Glomerular endothelial cell (primary cell): ENCODE measurements around the gene TRIP10. TPM values are rescaled to one million over a fixed set of nuclear protein-coding genes. Genes with fewer than 3 reads are reported as not detected.
"Not testable (repeated sequence)": the region's sequence is repeated elsewhere in the genome, so short reads cannot be mapped to it uniquely, and the experiment has no call there.

ENCODE experiments used
- DNase-seq: peaks from one replicate; pipeline ENCODE4 v3.0.0-alpha.2; 2011; ENCODE audit warnings: low read depth, low spot score; ENCODE audit errors: extremely low read depth
- total RNA-seq: library from RNA; depleted of rRNA; stranded (reverse); fragments of >200 nt; gene quantifications from 2 replicates; pipeline ENCODE4 v1.2.3, GENCODE V29; 2015

TRIP10 gene
- total RNA-seq, 1 donor from 2014 or later = 83.8 TPM

DNA sequence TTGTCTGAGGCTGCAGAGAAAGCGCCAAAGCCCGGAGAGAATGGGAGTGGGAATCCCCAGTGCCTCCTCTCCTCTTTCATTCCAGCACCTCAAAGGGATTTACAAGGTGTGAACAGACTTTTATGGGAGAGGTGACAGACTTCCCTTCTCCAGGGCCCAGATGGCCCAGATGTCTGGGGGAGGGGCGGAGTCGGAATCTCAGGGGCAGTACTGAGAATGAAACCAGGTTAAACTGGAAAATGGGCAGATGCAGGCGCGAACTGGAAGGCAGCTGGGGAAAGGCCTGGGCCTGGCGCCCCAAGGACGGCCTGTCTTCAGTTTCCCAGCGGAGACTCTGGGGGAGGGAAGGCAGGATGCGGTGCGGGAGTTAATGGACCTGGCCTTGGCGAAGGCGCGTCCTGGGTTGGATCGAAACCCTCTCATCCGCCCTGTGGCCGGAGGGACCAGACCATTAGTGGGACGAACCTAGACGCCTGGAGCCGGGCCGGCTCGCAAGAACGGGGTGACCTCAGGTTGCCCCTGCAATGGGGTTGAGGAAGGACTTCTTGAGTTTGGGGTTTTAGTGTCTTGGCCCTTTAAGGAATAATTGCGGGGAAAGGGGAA lies 592 bp upstream of the TRIP10 start:
- no peak for DNase-seq

DNA sequence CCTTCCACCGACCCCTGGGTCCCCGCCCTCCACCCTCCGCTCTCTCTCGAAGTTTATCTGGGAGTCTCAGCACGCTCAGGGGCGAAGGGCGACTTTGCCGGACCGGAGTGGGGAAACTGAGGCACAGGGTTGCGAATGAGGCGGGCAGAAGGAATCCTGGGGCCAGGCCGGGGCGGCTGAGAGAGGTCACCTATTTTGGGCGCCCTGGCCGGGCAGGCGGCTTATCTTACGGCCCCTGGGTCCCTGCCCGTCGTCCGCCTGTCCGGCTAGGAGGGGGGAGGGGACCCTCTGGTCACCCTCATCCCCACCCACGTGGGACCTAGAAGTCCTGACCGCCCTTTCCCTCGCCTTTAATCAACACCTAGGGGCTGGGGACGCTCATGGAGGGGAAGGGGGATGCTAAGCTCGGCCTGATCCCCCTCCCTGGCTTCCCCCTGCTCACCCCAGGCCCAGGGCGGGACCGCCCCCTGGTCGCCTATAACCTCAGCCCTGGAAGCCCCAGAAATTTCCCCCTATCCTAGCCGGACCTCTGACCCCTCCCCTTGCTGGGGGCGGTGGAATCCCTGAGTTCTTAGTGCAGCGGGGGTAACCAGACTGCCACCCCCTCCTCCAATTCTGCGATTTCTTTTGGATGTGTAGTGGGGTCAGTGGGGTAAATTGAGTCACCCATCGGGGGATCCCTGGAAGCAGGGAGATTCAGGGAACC lies 556 bp downstream of the TRIP10 start:
- no peak for DNase-seq

DNA sequence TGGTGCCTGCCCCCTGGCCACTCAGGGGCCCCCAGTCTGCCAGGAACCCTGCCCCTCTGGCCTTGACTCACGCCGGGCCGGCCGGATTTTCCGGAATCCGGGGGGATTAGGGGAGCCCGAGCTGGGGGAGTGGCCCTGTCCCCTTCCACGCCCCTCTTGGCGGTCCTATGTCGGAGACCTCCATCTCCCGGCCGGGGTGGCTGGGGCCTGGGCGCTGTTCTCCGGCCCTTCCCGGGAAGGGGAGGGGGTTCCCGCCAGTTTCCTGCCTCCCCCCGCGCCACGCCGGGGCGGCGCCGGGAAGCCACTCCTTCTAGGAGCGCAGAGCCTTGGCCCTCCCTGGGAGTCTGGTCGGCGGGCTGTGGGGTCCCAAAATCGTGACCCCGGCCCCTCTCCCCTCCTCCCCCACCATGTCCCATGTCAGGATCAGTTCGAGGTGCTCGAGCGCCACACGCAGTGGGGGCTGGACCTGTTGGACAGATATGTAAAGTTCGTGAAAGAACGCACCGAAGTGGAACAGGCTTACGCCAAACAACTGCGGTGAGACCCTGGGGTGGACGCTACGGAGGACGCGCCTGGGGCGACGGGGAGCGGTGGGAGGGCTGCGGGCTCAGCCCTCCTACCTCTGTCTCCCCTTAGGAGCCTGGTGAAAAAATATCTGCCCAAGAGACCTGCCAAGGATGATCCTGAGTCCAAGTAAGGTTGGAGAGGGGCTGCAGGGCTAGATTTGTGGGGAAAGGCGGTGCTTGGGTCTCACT lies 1.3 kb downstream of the TRIP10 start:
- DNase-seq = no peak

DNA sequence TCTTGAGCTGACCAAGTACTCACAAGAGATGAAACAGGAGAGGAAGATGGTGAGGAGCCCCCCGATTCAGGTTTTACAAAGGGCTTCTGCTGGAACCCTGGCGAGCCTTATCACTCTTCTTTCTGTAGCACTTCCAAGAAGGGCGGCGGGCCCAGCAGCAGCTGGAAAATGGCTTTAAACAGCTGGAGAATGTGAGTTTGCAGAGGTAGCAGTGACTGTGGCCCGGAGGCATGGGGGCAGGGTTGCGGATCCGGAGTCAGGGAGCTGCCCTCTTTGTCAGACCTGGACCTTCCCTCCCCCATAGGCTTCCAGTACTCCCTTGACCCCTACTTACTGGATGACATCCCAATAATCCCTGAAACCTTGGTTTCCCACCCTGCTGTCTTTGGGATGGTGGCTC lies 3.6 kb downstream of the TRIP10 start:
- DNase-seq = no peak

DNA sequence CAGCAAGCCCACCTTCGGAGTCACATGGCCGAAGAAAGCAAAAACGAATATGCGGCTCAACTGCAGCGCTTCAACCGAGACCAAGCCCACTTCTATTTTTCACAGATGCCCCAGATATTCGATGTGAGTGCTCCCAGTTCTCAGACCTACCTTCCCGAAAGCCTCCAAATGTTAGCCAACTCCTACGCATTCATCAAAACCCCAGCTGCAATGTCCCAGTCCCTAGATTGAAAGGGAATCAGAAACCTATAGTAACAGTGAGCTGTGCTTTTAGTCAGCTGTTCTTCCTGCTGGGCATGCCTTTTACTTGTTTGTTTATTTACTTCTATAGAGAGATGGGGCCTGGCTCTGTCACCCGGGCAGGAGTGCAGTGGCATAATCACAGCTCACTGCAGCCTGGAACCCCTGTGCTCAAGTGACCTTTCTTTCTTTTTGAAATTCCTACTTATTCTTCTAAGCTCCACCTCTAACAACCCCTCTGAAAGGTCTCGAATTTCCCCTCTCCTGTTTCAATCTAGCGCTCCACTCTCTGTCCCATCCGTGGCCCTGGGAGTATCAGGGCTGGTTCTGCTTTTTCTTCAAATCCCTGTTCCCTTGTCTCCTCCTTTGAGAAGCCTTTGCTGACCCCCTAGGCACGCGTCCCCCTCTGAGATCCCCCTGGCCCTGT lies 4.4 kb downstream of the TRIP10 start:
- DNase-seq = no peak

DNA sequence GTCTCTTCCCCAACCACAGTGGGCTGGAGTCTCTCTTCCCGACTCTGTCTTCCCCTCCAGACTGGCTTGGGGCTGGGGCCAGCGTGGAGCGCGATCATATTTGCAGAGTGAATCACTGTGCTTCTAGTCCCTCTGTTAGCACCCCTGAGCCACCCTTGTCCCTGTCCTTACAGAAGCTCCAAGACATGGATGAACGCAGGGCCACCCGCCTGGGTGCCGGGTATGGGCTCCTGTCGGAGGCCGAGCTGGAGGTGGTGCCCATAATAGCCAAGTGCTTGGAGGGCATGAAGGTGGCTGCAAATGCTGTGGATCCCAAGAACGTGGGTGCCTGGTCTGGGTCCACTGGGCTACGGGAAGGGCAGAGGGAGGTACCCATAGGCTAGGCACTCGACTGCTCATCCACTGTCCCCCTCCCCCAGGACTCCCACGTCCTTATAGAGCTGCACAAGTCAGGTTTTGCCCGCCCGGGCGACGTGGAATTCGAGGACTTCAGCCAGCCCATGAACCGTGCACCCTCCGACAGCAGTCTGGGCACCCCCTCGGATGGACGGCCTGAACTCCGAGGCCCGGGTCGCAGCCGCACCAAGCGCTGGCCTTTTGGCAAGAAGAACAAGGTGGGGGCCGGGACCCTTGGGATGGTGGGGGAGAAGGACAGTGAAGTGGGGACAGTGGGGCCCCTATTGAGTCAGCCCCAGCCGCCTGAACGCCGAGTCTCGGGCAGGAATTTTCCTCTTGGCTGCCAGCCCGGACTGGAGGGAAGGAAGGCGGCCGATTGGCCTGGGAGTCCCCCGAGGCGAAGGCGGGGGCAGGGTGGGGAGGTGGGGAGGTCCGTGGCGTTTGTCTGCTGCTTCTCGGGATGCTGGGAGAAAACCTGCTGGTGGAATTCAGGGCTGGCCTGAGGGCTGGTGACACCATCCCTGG lies 5.2 kb downstream of the TRIP10 start:
- DNase-seq = no peak

DNA sequence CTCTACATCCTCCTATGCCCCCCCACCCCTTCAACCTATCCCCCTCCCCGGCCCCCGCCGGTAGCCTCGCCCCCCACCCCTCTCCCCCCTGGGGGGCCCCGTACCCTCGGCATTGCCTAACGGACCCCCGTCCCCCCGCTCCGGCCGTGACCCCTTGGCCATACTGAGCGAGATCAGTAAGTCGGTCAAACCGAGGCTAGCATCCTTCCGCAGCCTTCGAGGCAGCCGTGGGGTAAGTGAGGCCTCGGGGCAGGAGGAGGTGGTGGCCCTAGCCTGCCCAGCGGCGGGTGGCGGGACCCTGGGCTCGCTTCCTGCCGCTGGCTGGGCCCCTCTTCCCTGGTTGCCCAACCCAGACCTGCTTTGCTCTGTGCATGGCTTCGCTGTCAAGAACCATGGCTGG lies 6.5 kb downstream of the TRIP10 start:
- DNase-seq = no peak

DNA sequence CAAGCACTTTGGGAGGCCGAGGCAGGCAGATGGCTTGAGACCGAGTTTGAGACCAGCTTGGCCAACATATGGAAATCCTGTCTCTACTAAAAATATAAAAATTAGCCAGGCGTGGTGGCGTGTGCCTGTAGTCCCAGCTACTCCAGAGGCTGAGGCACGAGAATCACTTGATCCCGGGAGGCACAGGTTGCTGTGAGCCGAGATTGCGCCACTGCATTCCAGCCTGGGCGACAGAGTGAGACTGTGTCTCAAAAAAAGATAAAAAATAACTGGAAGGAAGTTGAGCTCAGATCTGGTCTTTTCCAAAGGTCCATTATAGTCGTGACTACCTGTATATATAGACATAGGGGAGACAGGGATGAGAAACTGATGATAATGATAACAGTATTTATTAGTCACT lies 9.1 kb downstream of the TRIP10 start:
- DNase-seq = not testable (repeated sequence)

DNA sequence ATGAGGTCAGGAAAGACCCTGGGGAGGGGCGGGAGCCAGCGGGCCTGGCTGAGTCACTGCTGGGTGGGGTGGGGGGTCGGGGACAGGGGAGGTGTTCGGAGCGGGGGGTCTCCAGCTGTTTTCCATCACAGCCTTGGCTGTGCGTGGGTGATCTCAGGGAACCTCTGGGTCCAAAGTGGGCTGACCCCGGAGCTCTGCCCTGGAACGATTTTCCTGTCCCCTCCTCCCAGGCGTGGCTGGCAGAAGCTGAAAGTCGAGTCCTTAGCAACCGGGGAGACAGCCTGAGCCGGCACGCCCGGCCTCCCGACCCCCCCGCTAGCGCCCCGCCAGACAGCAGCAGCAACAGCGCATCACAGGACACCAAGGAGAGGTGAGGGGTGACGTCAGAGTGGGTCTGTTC lies 10.6 kb downstream of the TRIP10 start:
- DNase-seq = no peak

DNA sequence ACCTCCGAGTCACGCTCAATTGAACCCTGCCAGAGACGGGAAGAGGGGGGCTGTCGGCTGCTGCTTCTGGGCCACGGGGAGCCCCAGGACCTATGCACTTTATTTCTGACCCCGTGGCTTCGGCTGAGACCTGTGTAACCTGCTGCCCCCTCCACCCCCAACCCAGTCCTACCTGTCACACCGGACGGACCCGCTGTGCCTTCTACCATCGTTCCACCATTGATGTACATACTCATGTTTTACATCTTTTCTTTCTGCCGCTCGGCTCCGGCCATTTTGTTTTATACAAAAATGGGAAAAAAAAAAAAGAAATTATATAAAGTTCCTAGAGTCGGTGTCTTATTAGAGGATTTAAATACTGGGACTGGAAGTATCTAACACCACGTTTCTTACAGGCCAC lies 11.7 kb downstream of the TRIP10 start:
- DNase-seq = no peak

DNA sequence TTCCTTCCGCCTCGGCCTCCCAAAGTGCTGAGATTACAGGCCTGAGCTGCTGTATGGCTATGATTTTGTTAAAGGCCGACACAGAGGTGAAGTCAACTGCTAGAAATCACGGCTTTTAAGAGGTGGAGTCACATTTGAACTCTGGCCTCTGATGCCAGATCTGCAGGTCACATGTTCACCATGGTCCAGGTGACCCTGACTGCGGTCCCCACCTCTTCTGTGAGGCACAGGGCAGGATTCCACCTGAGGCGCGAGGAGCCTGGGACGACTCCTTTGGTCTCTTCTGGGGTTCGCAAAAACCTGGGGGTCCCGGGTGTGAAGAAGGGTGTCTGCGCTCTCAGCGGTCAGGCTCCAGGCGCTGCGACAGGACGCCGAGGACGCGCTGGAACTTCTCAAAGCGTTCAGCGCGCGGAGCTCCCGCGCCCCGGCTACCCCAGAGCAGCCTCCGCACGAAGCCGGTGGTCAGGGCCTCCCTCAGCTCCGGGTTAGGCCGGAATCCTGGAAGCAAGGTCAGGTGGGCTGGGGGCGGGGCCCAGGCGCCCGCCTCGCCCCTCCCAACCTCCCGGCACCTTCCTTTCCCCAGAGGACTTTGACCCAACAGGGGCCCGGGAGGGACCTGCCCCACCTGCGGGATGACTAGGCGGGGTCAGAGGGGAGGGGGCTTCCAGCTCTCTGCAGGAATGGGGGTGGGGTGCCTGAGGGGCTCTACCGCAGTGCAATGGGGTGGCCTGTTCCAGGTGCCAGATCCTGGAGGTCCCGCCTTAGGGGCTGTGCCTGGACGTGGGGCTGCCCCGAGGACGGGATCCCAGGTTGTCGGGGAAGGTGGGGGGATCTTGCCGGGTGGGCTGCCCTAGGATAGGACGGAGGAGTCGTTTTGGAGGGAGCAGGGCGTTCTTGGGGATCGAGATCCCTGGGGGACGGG lies 13.0 kb downstream of the TRIP10 start:
- no peak for DNase-seq

DNA sequence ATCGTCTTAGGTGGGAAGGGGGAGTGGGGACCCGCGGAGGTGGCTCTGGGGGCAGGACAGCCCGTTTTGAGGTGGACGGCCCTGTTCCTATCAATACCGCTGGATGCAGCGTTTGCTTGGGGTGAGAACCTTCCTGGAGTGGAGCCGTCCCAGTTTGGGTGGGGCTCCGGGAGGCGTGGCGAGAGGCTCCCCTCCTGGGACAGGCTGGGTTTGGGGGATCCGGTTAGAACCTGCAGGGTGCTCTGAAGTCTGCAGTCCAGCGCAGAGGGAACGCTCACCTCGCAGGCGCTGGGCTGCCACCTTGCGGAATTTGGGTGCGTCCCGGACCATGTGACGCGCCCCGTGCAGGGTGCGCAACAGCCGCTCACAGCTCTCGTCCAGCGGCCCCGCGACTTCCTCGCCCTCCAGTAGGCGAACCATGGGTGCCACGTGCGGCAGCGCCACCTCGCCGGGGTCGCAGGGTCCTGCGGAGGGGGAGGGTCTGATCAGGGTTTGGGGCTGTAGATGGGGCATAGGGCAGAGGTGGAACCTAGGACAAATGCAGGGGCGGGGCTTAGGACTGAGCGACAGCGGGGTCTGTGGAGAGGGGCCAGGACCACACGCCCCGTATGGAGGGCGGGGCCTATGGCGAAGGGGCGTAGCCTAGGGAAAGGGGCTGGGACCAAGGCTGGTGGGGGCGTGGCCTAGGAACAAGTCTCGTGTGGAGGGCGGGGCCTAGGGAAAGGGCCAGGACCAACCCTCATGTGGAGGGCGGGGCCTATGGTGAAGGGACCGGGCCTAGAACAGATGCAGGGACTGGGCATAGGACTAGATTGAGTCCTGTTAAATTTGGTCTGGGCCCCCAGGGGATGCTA lies 13.9 kb downstream of the TRIP10 start:
- DNase-seq = no peak

DNA sequence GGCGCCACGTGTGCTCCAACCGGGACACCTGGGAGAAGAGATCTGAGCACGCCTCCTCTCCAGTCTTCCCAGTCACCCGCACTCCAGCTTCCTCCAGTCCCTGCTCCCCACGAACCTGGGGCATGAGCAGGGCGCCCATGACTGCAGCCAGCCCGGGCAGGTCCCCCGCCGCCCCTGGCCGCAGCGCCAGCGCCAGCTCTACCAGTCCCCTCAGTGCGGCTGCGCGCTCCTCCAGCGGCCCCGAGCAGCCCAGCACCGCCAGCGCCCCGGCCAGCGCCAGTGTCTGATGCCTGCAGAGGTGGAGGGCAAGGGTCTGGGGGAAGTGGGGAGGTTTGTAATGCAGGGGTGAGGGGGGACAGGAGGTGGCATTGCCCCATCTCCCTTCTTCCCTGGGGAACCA lies 14.7 kb downstream of the TRIP10 start:
- DNase-seq = no peak

DNA sequence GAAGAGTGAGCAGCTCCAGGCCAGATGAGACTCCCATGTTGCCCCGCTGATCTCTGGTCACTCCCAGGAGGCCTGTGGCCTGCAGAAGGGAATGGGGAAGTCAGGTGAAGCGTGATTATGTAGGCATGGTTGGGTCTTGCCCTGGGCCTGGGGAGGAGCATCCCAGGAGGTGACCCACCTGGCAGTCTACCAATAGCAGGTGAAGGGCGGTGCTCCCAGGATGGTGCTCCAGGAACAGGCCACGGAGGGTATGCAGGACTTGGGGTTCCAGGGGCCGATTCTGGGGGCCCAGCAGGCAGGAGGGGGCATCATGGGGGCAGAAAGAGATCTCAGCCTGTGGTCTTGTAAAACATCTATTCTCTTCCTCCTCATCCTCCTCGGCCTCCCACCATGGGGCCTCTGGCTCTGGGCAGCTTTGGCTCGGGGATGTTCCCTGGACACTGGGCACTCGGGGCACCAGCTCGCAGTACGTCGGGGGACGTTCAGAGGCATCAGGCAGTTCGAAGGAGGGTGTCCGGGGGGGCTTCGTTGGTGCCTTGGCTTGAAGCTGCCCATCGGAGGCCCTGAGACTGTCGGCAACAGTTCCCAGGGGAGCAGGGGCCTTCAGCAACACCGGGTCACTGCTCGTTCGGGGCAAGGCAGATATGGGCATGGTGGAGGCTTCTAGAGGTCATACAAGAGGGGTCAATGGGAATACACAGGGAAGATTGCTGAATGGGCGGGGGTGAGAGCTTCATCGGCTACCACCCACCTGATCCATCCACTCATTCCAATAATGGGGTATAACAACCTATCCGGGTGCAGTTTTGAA lies 15.4 kb downstream of the TRIP10 start:
- DNase-seq = no peak

DNA sequence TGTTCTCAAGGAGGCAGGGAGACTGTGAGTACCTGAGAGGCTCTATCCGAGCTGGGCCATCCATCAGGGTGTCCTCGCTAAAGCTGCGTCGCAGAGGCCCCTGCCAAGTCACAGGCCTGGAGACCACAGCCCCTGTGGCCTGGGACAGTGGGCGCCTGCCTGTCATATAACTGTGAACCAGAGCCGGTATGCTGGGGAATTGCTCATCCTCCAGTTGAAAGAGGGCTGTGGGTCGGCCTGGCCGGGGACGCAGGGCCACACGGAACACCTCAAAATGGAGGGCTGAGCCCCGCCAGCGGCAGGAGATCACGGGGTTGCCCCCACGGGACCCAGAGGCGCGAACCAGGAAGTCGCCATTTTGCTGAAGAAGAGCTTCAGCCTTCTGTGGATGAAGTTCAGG lies 21.1 kb downstream of the TRIP10 start:
- DNase-seq = no peak

DNA sequence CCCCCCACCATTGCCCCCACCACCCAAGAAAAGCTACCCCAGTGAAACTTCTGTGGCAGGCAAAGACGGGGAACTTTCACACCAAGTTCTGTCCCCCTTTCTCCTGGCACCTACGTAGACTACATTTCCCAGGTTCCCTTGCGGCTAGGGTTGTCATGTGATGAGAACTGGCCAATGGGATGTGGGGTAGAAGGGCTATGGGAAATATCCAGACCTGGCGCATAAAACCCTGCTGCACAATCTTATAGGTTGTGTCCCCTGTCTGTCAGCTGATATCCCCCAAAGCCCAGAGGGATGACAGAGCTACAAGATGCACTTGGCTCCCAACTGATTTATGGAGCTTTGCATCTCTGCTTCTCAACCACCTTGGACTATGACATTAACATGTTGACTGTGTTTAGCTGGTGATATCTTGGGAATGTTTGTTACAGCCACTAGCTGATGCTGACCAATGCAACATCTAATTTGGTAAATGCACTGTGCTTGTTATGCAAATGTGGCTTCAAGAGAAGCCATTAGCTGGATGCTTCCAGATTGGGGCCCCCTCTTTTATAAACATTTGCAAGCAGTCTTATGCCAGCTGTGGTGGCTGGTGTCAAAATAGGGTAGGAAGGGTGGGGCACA lies 21.7 kb downstream of the TRIP10 start:
- DNase-seq = no peak

DNA sequence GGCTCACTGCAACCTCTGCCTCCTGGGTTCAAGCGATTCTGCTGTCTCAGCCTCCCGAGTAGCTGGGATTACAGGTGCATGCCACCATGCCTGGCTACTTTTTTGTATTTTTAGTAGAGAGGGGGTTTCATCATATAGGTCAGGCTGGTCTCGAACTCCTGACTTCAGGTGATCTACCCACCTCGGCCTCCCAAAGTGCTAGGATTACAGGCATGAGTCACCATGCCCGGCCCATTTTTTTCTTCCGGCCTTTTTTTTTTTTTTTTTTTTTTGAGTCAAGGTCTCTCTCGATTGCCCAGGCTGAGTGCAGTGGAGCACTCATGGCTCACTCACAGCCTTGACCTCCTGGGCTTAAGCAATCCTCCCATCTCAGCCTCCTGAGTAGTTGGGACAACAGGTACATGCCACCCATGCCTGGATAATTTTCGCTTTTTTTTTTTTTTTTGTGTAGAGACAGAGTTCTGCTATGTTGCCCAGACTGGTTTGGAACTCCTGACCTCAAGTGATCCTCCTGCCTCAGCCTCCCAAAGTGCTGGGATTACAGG lies 22.8 kb downstream of the TRIP10 start:
- not testable (repeated sequence) for DNase-seq
